ENCODE measurements around the gene AURKAIP1. TPM values are rescaled to one million over a fixed set of nuclear protein-coding genes. Genes with fewer than 3 reads are reported as not detected.
"Not testable (repeated sequence)": the region's sequence is repeated elsewhere in the genome, so short reads cannot be mapped to it uniquely, and the experiment has no call there.

Gene AURKAIP1
- total and polyA plus RNA-seq, 7 experiments from 2014 or later, result 53.8 to 160 (median 65.2) TPM

DNA sequence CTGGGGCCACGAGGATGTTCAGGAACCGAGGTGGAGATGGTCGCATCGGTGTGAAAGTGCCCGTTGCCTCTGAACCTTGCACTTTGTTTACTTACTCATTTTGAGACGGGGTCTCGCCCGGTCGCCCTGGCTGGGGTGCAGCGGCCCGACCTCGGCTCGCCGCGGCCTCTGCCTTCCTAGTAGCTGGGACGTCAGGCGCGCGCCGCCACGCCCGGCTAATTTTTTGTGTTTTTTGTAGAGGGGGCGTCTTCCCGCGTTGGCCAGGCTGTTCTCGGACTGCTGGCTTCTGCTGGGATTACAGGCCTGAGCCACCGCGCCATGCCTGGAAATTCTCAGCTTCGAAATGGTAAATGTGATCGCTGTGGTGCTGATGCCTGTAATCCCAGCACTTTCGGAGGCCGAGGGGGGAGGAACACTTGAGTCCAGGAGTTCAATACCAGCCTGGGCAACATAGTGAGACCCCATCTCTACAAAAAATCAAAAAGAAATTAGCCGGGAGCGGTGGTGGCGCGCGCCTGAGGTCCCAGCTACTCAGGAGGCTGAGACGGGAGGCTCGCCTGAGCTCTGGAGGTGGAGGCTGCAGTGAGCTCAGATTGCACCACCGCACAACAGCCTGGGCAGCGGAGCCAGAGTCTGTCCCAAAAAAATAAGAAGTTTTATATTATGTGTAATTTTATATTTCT is 32.8 kb upstream of the AURKAIP1 start:
- H3K27ac Mint-ChIP-seq, result peak overlapping the region in 8 of 9 donors; percentile 82 to 95 (median 90)
- H3K9me3 Mint-ChIP-seq, result peaks cover 0 to 3% (median 0%) of the 10 kb centered on the region in 11 donors
- Histone ChIP-seq H3K9me3 (ENCODE audit: control insufficient read depth in 2 of 3, low read length in 3 of 3) (no peaks in the 10 kb centered on the region), H3K4me1 (ENCODE audit: control insufficient read depth in 2 of 2, insufficient read depth in 2 of 2, low read length in 2 of 2) (peaks cover 19 to 20% of the 10 kb centered on the region in 2 donors), H3K4me3 (ENCODE audit: low read length) (peak overlapping the region; percentile 89), H3K36me3 (ENCODE audit: control insufficient read depth in 2 of 3, insufficient read depth in 3 of 3, low read length in 3 of 3) (peaks cover 8 to 27% (median 12%) of the 10 kb centered on the region in 3 experiments), H3K27me3 (ENCODE audit: control insufficient read depth in 2 of 2, insufficient read depth in 2 of 2, low read length in 2 of 2) (no peaks in the 10 kb centered on the region), H3K27ac (ENCODE audit: low read depth, low read length) (peak overlapping the region; percentile 89)
- peak overlapping the region; percentile 81 to 95 (median 90) for H3K4me3 Mint-ChIP-seq
- peaks cover 0 to 54% (median 33%) of the 10 kb centered on the region in 7 donors for H3K4me1 Mint-ChIP-seq
- POLR2A ChIA-PET, result interaction anchor here (0.6 to 5.6 kb wide), 11 partner anchors 13 to 449 kb away, joined by 3 to 80 read pairs (median 4); partner anchors contain the start of genes AURKAIP1, CCNL2, MIB2 and NOC2L
- peaks cover 0 to 1% (median 0%) of the 10 kb centered on the region in 5 donors for H3K27me3 Mint-ChIP-seq
- intact Hi-C loops (cut with micrococcal nuclease), result loop anchor here (1.0 to 10.0 kb wide), 9 partner anchors 8 to 291 kb away; partner anchors contain the start of genes AURKAIP1 (in 2 of the 2), ATAD3A (in 1 of the 2), ATAD3B (in 1 of the 2) and C1orf159 (in 1 of the 2)
- CTCF ChIA-PET, result interaction anchor here (0.9 kb wide), 1 partner anchor 33 kb away, joined by 3 read pairs; the partner anchor contains the start of gene AURKAIP1
- H3K36me3 Mint-ChIP-seq, result peaks cover 0 to 25% (median 5%) of the 10 kb centered on the region in 5 donors
- ATAC-seq (peak; percentile 22), DNase-seq (no peak)

DNA sequence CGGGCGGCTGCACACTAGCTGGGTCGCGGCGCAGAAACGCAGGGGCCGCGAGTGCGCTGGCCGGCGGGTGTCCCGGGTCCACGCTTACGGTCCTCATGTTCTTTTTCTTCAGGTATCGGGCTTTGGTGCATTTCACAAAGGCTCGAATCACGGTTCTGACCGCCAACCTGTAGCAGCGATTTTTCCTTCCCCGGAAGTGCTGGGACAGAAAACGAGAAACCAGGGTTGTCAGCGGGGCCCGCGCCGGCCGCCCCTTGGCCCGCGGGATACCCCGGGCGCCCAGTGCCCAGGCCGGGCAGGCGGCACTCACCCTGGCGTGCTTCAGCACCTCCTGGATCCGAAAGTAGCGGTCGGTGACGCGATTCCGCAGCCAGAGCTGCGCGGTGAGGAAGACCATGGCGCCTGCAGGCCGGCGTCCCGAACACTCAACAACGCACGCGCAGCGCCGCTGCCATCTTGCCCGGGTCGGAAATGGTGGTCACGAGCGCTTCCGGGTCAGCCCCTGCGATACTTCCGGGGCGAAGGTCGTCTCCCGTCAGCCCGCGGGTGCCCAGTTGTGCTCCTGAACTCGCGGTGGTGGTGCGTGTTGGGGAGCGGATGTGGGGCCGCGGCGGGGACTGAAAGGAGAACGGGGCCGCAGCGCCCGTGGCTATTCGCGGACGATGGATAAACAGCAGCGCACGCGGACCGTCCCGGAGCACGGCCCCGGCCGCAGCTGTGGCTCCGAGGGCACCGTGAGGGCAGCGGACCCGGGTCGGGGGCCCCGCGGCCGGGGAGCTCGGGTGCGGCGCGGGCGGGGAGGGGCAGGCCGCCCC is 32.0 kb upstream of the AURKAIP1 start, which contains the start of gene MRPL20:
Gene MRPL20 (minus strand): TSS at position 473 of the 815 bp plus-strand sequence. CDS start 76 bp downstream, at position 397.
- H3K4me1 ChIP-seq (ENCODE audit: control insufficient read depth in 2 of 2, insufficient read depth in 2 of 2, low read length in 2 of 2), result peaks cover 19 to 20% of the 10 kb centered on the region in 2 donors
- peak within 1 kb of the TSS; percentile 83 to 96 (median 93) for H3K4me3 Mint-ChIP-seq
- peak; percentile 97 for ATAC-seq
- peaks cover 0 to 1% (median 0%) of the 10 kb centered on the region in 5 donors for H3K27me3 Mint-ChIP-seq
- peaks cover 0 to 59% (median 35%) of the 10 kb centered on the region in 7 donors for H3K4me1 Mint-ChIP-seq
- peak; percentile 88 to 96 (median 94) for DNase-seq
- H3K4me3 ChIP-seq (ENCODE audit: low read length), result peak within 1 kb of the TSS; percentile 89
- peak within 1 kb of the TSS; percentile 89 for H3K27ac ChIP-seq (ENCODE audit: low read depth, low read length)
- H3K36me3 Mint-ChIP-seq, result peaks cover 0 to 28% (median 9%) of the 10 kb centered on the region in 5 donors
- H3K9me3 Mint-ChIP-seq, result peaks cover 0 to 3% (median 0%) of the 10 kb centered on the region in 11 donors
- H3K9me3 ChIP-seq (ENCODE audit: control insufficient read depth in 2 of 3, low read length in 3 of 3), result no peaks in the 10 kb centered on the region
- intact Hi-C loops (cut with micrococcal nuclease), result loop anchor here (1.0 to 10.0 kb wide), 9 partner anchors 8 to 291 kb away; partner anchors contain the start of genes AURKAIP1 (in 2 of the 2), ATAD3A (in 1 of the 2), ATAD3B (in 1 of the 2) and C1orf159 (in 1 of the 2)
- H3K36me3 ChIP-seq (ENCODE audit: control insufficient read depth in 2 of 3, insufficient read depth in 3 of 3, low read length in 3 of 3), result peaks cover 8 to 35% (median 12%) of the 10 kb centered on the region in 3 experiments
- CTCF ChIA-PET, result no interaction called here
- H3K27me3 ChIP-seq (ENCODE audit: control insufficient read depth in 2 of 2, insufficient read depth in 2 of 2, low read length in 2 of 2), result no peaks in the 10 kb centered on the region
- H3K27ac Mint-ChIP-seq, result peak within 1 kb of the TSS; percentile 90 to 97 (median 94)
- POLR2A ChIA-PET, result interaction anchor here (0.6 to 5.6 kb wide), 10 partner anchors 12 to 448 kb away, joined by 3 to 80 read pairs (median 4); partner anchors contain the start of genes AURKAIP1, CCNL2, MIB2 and NOC2L

DNA sequence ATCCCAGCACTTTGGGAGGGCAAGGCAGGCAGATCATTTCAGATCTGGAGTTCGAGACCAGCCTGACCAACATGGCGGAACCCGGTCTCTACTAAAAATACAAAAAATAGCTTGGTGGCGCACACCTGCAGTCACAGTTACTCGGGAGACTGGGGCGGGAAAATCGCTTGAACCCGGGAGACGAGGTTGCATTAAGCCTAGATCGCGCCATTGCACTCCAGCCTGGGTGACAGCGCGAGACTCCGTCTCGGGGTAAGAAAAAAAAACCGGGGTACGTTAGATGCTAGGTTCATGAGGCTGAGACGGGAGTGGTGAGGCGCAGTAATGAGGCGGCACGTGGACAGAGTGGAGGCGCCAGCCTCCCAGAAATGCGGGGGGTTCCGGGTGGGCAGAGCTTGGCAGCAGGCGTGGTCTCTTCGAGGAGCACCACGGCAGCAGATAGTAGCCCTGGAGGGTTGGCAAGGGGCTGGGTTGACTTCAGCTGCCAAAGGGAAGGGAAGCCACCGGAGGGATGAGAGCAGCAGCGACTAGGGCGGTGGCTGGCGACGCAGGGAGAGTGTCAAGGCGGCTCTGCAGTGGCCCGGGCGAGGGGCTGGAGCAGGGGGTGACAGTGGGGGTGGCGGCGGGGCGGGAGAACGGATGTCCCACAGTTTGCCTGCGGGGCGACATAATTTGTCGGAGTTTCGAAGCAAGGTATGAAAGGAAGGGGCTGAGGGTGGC is 31.3 kb upstream of the AURKAIP1 start:
- DNase-seq (no peak), ATAC-seq (no peak)
- H3K9me3 Mint-ChIP-seq, result peaks cover 0 to 3% (median 0%) of the 10 kb centered on the region in 11 donors
- Histone ChIP-seq H3K9me3 (ENCODE audit: control insufficient read depth in 2 of 3, low read length in 3 of 3) (no peaks in the 10 kb centered on the region), H3K27me3 (ENCODE audit: control insufficient read depth in 2 of 2, insufficient read depth in 2 of 2, low read length in 2 of 2) (no peaks in the 10 kb centered on the region), H3K4me1 (ENCODE audit: control insufficient read depth in 2 of 2, insufficient read depth in 2 of 2, low read length in 2 of 2) (peaks cover 19 to 20% of the 10 kb centered on the region in 2 donors), H3K4me3 (ENCODE audit: low read length) (peak overlapping the region; percentile 89), H3K27ac (ENCODE audit: low read depth, low read length) (peak overlapping the region; percentile 89), H3K36me3 (ENCODE audit: control insufficient read depth in 2 of 3, insufficient read depth in 3 of 3, low read length in 3 of 3) (peaks cover 8 to 42% (median 12%) of the 10 kb centered on the region in 3 experiments)
- H3K27ac Mint-ChIP-seq, result peak overlapping the region; percentile 90 to 97 (median 93)
- ChIA-PET POLR2A (interaction anchor here (0.5 to 5.6 kb wide), 9 partner anchors 8 to 209 kb away, joined by 3 to 80 read pairs (median 6); partner anchors contain the start of genes AURKAIP1, CCNL2 and MIB2), CTCF (no interaction called here)
- intact Hi-C loops (cut with micrococcal nuclease), result loop anchor here (2.0 to 10.0 kb wide), 5 partner anchors 31 to 209 kb away; partner anchors contain the start of genes ATAD3B (in 1 of the 2), AURKAIP1 (in 1 of the 2) and MIB2 (in 1 of the 2)
- H3K4me3 Mint-ChIP-seq, result peak overlapping the region; percentile 83 to 96 (median 93)
- H3K4me1 Mint-ChIP-seq, result peaks cover 0 to 62% (median 41%) of the 10 kb centered on the region in 7 donors
- H3K27me3 Mint-ChIP-seq, result peaks cover 0 to 1% (median 0%) of the 10 kb centered on the region in 5 donors
- peaks cover 0 to 30% (median 11%) of the 10 kb centered on the region in 5 donors for H3K36me3 Mint-ChIP-seq

DNA sequence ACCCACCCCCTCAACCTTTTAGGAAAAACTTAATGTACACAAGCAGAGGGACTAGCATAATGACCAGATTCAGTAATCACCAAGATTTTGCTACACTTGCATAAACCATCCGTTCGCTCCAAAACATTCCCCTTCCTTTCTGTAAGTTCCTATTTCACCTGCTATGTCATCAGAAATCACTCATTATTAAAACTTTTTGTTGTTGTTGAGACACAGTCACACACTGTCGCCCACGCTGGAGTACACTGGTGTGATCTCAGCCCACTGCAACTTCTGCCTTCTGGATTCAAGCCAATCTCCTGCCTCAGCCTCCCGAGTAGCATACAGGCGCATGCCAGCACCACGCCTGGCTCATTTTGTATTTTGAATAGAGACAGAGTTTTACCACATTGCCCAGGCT is 28.6 kb upstream of the AURKAIP1 start:
- no peak overlapping the region for H3K4me3 ChIP-seq (ENCODE audit: low read length)
- Mint-ChIP-seq H3K9me3 (peaks cover 0 to 3% (median 0%) of the 10 kb centered on the region in 11 donors), H3K27ac (peak overlapping the region; percentile 1 to 73 (median 44)), H3K4me3 (peak overlapping the region in 7 of 10 donors; percentile 1 to 53 (median 26)), H3K4me1 (peaks cover 5 to 61% (median 40%) of the 10 kb centered on the region in 7 donors), H3K36me3 (peaks cover 0 to 35% (median 11%) of the 10 kb centered on the region in 5 donors), H3K27me3 (peaks cover 0 to 1% (median 0%) of the 10 kb centered on the region in 5 donors)
- H3K27ac ChIP-seq (ENCODE audit: low read depth, low read length), result no peak overlapping the region
- ATAC-seq (no peak), DNase-seq (no peak)
- H3K36me3 ChIP-seq (ENCODE audit: control insufficient read depth in 2 of 3, insufficient read depth in 3 of 3, low read length in 3 of 3), result peaks cover 4 to 55% (median 12%) of the 10 kb centered on the region in 3 experiments
- H3K4me1 ChIP-seq (ENCODE audit: control insufficient read depth in 2 of 2, insufficient read depth in 2 of 2, low read length in 2 of 2), result peaks cover 28% of the 10 kb centered on the region in 2 donors
- ChIA-PET POLR2A (no interaction called here), CTCF (no interaction called here)
- intact Hi-C loops (cut with micrococcal nuclease), result loop anchor here in 1 of 2 donors (10.0 kb wide), 1 partner anchor 211 kb away; the partner anchor contains the start of gene MIB2
- no peaks in the 10 kb centered on the region for H3K9me3 ChIP-seq (ENCODE audit: control insufficient read depth in 2 of 3, low read length in 3 of 3)
- H3K27me3 ChIP-seq (ENCODE audit: control insufficient read depth in 2 of 2, insufficient read depth in 2 of 2, low read length in 2 of 2), result no peaks in the 10 kb centered on the region

DNA sequence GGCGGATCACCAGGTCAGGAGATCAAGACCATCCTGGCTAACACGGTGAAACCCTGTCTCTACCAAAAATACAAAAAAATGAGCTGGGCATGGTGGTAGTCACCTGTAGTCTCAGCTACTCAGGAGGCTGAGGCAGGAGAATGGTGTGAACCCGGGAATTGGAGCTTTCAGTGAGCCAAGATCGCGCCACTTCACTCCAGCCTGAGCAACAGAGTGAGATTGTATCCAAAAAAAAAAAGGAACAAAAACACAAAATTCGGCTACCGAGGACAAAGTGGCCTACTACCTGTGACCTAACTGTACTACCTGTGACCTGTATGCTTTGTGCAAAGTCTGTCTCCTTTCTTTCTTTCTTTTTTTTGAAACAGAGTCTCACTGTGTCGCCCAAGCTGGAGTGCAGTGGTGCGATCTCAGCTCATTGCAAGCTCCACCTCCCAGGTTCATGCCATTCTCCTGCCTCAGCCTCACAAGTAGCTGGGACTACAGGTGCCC is 27.9 kb upstream of the AURKAIP1 start:
- H3K27ac Mint-ChIP-seq, result peak overlapping the region in 5 of 9 donors; percentile 1 to 77 (median 39)
- not testable (repeated sequence) for H3K4me3 ChIP-seq (ENCODE audit: low read length)
- H3K4me1 ChIP-seq (ENCODE audit: control insufficient read depth in 2 of 2, insufficient read depth in 2 of 2, low read length in 2 of 2), result peaks cover 28 to 29% of the 10 kb centered on the region in 2 donors

More for the DNA sequence above, 27.9 kb upstream of the AURKAIP1 start:
- ChIA-PET CTCF (interaction anchor here (0.7 kb wide), 1 partner anchor 39 kb away, joined by 3 read pairs; no protein-coding TSS in a partner anchor), POLR2A (interaction anchor here (0.6 to 0.8 kb wide), 3 partner anchors 19 to 335 kb away, joined by 3 read pairs; no protein-coding TSS in a partner anchor)
- peaks cover 7 to 56% (median 12%) of the 10 kb centered on the region in 3 experiments for H3K36me3 ChIP-seq (ENCODE audit: control insufficient read depth in 2 of 3, insufficient read depth in 3 of 3, low read length in 3 of 3)
- not testable (repeated sequence) for H3K9me3 ChIP-seq (ENCODE audit: control insufficient read depth in 2 of 3, low read length in 3 of 3); H3K27me3 Mint-ChIP-seq; ATAC-seq; H3K9me3 Mint-ChIP-seq; DNase-seq; H3K27me3 ChIP-seq (ENCODE audit: control insufficient read depth in 2 of 2, insufficient read depth in 2 of 2, low read length in 2 of 2); H3K27ac ChIP-seq (ENCODE audit: low read depth, low read length)
- Mint-ChIP-seq H3K4me1 (peaks cover 9 to 61% (median 40%) of the 10 kb centered on the region in 7 donors), H3K4me3 (peak overlapping the region in 2 of 10 donors; percentile 26 to 56), H3K36me3 (peaks cover 0 to 36% (median 11%) of the 10 kb centered on the region in 5 donors)
- intact Hi-C loops (cut with micrococcal nuclease), result loop anchor here in 1 of 2 donors (10.0 kb wide), 1 partner anchor 212 kb away; the partner anchor contains the start of gene MIB2
